GM19438 (cell line): ENCODE data around the gene LENEP.

Experiments used
- ATAC-seq: cut with Tn5 transposase; IDR thresholded peaks from one replicate; pipeline ENCODE4 v1.9.1; 2021; ENCODE audit warnings: low read depth; ENCODE audit not compliant: unreplicated experiment

The LENEP gene

GRCh38 chr1:155022136-155022926, 28.9 kb downstream of the LENEP start:
- no peak for ATAC-seq

DNA sequence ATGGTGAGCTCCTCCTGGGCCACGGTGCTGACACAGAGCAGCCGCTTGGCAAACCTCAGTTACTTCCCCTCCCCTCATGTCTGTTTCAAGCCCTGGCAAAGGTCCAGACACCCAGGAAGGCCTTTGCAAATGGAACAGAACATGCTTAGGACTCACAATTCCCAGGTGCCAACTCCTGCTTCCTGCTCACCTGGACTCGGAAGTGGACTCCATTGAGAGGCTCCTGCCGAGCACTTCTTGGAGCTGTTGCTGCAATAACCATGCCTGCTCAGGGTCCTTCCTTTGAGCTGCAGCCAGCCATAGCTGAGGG, 29.5 kb downstream of the LENEP start:
- ATAC-seq, result no peak

DNA sequence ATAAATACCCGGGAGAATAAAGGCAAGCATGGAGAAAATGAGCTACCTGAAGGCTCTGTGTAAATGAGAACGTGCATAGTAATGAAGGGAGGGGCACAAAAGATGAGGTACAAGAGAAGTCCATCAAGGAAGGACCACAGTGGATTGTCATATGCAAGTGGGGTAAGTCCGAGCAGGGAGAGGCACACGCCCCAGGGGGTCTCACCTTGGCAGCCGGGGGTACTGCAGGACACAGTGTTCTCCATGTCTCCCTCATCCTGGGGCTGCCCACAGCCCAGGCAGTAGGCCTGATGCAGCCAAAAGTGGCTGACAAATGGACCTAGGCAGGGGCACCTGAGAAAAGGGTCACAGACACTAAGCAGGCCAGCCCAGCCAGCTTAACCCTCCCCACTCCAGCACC, 30.2 kb downstream of the LENEP start:
- no peak for ATAC-seq

DNA sequence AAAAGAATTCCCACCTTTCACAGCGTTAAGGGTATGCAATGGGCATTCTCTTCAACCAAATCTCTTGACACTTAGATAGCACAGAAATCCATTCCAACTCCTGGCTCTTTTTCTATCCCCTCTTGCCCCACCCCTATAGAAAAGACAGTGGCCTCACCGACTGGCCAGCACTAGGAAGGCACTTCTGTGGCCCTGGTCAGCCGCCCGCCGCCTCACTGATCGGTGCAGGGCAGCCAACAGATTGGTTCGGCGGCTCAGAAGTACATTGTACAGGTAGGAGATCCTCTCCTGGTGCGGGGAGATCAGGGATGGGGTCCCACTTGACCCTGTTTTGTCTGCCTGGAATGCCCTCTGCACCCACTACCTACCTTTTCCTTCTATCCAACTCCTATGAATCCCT, 30.9 kb downstream of the LENEP start:
- no peak for ATAC-seq

DNA sequence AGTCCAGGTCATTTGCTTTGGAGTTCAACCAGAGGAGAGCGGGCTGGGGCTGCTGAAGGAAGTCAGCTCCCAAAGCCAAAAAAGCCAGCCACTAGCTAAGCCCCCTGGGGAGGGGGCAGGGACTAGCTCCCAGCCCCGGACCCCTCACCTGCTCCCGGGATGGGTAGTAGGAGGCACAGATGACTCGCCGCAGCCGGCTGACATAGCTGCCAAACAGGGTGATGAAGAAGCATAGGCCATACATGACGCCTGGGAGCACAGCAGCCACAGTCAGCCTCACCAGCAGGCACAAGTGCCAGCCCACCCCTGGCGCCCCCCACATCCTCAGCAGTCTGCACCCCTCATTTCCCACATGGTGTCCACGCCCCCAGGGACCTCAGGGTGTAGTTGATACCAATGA, 32.8 kb downstream of the LENEP start:
- no peak for ATAC-seq

- ATAC-seq, result no peak
These were observed 33.2 kb downstream of the LENEP start for GRCh38 chr1:155026588-155026987.

DNA sequence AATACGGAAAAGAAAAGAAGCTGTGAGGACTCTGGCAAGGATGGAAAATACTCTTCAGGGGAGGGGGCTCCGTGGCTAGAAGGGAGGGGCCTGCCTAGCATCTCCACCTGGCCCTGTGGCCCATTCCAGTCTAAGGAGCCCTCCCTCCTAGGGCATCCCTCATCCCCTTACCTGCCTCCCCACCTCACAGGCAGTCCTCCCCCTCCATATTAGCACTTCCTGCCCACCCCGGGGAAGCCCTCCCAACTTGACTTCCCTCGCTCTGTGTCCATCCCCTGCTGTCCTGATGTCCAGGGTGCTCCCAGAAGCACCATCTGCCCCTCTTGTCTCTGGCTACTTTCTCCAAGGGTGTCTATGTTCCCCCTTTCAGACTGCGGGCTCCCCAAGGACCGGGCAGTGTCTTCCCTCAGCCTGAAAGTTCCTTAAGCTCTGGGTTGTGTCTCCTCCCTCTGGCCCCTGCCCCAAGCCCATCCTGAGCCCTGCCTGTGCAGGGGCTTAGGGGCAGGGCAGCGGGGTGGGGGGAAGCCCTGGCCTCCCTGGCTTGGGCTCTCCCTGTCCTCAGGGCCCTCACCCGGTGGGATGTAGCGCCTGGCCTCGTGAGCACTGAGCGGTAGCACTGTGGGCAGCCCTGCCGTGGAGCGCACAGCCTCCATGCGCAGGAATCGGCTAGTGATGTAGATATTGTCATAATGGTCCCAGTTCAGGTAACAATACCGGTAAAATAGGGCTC, 36.3 kb downstream of the LENEP start:
- ATAC-seq, result no peak

GRCh38 chr1:155030243-155030795, 36.9 kb downstream of the LENEP start:
- ATAC-seq, result no peak

- no peak for ATAC-seq
These were observed 37.5 kb downstream of the LENEP start for GRCh38 chr1:155030899-155031298.

GRCh38 chr1:155032886-155033285, 39.5 kb downstream of the LENEP start:
- no peak for ATAC-seq

GRCh38 chr1:155033524-155033923, 40.1 kb downstream of the LENEP start, which contains the start of the genes DCST1 and DCST2:
DCST1 (plus strand) TSS chr1:155033824; CDS start chr1:155034037, 213 bp downstream.
DCST2 (minus strand) TSS chr1:155033781; CDS start chr1:155033701, 80 bp downstream.
- ATAC-seq, result no peak

DNA sequence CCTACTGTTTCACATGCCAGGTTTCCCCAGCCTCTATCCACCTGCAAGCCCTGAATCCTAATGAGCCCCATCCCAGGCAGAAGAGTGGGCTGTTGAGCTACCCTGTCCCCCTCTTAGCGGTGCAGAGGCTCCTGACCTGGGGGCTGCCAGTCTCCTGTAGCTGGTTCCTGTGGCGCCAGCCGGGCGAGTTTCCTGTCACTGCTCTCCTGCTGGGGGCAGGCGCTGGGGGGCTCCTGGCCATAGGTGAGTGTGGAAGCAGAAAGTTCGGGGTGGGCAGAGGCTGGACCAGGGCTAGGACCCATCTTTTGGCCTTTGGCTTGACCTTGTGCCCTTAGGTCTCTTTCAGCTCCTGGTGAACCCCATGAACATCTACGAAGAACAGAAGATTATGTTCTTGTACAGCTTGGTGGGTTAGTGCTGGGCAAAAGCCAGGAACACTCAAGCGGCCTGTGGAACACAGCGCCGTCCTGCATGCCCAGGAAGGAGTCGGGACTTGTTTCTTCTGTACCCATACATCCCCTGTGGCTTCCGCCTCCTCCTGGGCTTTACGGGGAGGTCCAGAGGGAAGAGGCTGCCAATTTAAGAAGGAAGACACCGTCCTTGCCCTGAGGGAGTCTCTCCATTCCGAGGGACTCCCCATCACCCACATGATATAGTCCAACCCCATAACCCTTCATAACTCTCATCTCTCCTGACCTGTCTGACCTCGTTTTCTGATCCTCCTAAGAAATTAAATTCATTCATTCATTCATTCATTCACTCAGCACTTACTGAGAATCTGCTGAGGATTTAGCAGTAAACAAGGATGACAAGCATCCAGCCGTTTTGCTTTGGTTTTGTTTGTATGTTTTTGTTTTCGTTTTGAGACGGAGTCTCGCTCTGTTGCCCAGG, 41.2 kb downstream of the LENEP start:
- ATAC-seq, result no peak

DNA sequence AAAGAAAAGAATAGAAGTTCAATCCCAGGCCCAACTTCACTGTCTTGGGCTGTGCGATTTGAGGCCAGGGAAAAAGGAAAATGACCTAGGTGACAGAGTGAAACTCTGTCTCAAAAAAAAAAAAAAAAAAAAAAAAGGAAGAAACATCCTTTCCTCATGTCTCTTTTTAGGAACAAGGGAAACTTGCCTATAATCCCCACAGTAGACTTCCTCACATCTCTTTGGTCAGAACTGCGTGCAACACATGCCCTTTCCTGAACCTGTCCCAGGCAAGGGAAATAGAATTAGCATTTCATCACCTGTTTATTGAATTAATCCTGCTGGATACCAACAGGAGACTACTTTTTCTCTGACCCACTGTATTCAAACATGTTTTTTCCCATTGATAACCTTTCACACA, 42.5 kb downstream of the LENEP start:
- ATAC-seq, result no peak

GRCh38 chr1:155037043-155037442, 43.7 kb downstream of the LENEP start:
- ATAC-seq, result no peak

GRCh38 chr1:155037851-155038441, 44.6 kb downstream of the LENEP start:
- no peak for ATAC-seq

DNA sequence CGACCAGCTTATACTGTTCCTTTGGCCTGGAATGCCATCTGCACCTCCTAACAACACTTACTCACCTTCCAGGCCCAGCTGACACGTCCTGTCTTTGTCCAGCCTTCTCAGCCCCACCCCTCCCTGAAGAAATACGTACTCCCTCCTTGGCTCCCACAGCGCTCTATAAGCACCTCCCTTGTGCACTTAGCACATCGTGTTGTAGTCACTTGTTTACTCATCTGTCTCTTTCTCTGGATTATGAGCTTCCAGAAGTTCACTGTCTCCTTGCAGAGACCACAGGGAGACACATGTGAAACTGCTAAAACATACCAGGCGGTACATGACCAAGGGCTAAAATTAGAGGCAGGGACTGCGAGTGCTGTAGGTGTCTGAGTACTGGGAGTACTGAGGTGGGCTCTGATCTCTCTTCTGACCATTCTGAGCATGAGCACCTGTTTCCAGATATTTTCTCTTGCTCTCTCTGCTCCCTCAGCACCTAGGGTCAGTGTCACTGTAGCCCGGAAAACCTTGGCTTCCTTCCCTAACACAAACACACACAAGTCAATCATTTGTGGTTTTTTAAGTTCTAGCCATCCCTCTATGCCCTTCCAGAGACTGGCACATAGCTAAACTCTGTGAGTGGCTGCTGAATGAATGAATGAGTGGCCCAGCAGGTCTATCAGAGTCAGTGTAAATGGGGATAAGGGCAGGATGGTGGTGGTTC, 45.4 kb downstream of the LENEP start:
- ATAC-seq, result no peak

GRCh38 chr1:155039308-155039669, 45.9 kb downstream of the LENEP start:
- ATAC-seq, result no peak

DNA sequence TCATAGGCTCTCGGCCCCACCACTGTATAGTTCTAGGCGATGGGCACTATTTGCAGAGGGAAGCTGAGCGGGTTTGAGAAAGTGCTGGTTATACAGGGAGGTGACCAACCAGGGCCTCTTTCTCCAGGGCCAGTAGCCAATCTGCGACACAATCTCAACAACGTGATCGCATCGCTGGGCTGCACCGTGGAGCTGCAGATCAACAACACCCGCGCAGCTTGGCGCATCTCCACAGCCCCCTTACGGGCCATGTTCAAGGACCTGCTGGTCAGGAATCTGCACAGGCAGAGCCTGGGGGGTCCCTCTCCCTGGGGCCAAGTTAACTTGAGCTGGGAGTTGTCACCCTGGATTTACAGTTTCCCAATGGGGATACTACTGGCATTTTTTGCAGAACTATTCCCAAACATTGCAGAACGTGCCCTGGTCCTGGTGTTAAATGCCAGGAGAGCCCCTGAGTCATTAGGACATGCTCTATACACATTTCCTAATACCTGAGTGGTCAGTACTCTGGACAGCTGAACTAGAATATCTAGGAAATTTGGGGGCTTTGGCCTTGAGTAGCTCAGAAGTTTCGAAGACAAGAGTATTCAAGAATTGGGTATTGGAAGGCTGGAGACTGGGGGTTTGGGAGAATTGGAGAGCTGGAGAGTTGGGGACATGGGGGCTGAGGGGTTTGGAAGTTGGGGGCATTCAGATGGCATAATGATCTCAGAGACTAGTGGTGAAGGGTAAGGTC, 47.1 kb downstream of the LENEP start:
- no peak for ATAC-seq

GRCh38 chr1:155042789-155043188, 49.4 kb downstream of the LENEP start:
- no peak for ATAC-seq
